PFSK-1 (cell line): ENCODE measurements around the gene RPH3AL.

Experiments
- FOXP2 ChIP-seq: optimal IDR thresholded peaks from 2 replicates; pipeline ENCODE3; 2011; ENCODE audit warnings: borderline replicate concordance, control low read depth, inconsistent platforms; ENCODE audit not compliant: insufficient read depth; ENCODE audit errors: extremely low read length, extremely low read depth
- POLR2AphosphoS5 ChIP-seq: IDR thresholded peaks from 2 replicates; pipeline ENCODE4 v1.6.1; 2012; ENCODE audit warnings: low read depth, mild to moderate bottlenecking, control low read depth, low read length, moderate library complexity
- SIN3A ChIP-seq: IDR thresholded peaks from 2 replicates; pipeline ENCODE4 v1.6.1; 2012; ENCODE audit warnings: mild to moderate bottlenecking, low read length, moderate library complexity, borderline replicate concordance; ENCODE audit not compliant: insufficient read depth
- TAF1 ChIP-seq: IDR thresholded peaks from 2 replicates; pipeline ENCODE4 v1.6.1; 2012; ENCODE audit warnings: low read length, control low read depth, borderline replicate concordance; ENCODE audit not compliant: insufficient read depth
- TF ChIP-seq, protein P1 (sequence below), 2 experiments: IDR thresholded peaks; 2 replicates each; pipeline versions ENCODE4 v1.6.1 to v1.8.0; 2011 to 2012; ENCODE audit warnings: low read depth in 2 of 2, low read length in 2 of 2, control low read depth in 1 of 2, inconsistent platforms in 1 of 2, mild to moderate bottlenecking in 1 of 2, moderate library complexity in 1 of 2; ENCODE audit not compliant: insufficient read depth in 1 of 2

RPH3AL gene

DNA sequence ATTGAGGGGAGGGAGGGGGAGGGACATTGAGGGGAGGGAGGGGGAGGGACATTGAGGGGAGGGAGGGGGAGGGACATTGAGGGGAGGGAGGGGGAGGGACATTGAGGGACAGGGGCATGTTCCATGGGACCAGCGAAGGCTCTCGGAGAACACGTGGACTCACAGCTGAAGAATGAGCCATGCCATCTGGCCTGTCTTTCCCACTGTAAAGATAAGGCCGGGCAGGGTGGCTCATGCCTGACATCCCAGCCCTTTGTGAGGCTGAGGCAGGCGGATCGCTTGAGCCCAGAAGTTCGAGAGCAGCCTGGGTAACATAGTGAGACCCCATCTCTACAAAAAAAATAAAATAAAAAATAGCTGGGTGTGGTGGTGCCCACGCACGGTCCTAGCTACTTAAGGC lies 32.5 kb downstream of the RPH3AL start:
- TF ChIP-seq, protein P1, sequence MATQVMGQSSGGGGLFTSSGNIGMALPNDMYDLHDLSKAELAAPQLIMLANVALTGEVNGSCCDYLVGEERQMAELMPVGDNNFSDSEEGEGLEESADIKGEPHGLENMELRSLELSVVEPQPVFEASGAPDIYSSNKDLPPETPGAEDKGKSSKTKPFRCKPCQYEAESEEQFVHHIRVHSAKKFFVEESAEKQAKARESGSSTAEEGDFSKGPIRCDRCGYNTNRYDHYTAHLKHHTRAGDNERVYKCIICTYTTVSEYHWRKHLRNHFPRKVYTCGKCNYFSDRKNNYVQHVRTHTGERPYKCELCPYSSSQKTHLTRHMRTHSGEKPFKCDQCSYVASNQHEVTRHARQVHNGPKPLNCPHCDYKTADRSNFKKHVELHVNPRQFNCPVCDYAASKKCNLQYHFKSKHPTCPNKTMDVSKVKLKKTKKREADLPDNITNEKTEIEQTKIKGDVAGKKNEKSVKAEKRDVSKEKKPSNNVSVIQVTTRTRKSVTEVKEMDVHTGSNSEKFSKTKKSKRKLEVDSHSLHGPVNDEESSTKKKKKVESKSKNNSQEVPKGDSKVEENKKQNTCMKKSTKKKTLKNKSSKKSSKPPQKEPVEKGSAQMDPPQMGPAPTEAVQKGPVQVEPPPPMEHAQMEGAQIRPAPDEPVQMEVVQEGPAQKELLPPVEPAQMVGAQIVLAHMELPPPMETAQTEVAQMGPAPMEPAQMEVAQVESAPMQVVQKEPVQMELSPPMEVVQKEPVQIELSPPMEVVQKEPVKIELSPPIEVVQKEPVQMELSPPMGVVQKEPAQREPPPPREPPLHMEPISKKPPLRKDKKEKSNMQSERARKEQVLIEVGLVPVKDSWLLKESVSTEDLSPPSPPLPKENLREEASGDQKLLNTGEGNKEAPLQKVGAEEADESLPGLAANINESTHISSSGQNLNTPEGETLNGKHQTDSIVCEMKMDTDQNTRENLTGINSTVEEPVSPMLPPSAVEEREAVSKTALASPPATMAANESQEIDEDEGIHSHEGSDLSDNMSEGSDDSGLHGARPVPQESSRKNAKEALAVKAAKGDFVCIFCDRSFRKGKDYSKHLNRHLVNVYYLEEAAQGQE (IDR thresholded peaks at IDR 0.05; ENCODE audit: insufficient read depth in 1 of 2, low read depth in 2 of 2, low read length in 2 of 2): no peak
- TF ChIP-seq SIN3A (no peak), TAF1 (no peak), FOXP2 (no peak), POLR2AphosphoS5 (no peak)

DNA sequence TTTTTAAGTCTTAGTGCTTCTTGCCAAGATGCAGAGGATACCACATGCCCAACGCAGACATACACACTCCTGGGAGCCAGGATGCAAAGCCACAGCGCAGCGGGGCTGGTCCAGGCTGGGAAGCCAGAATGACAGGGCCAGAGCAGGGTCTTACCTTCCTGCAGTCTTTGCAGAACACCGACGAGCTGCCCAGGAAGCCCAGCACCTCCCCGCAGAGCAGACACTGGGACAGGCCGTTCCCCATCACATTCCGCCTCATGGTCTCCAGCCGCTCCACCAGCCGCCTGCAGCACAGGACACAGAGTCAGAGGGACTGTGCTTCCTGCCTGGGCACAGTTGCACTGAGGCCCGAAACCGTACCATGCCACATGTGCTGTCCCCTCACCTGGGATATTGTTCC lies 33.3 kb downstream of the RPH3AL start:
- TF ChIP-seq SIN3A (no peak), FOXP2 (no peak), POLR2AphosphoS5 (no peak), TAF1 (no peak)
- TF ChIP-seq, protein P1 (IDR thresholded peaks at IDR 0.05; ENCODE audit: insufficient read depth in 1 of 2, low read depth in 2 of 2, low read length in 2 of 2): no peak

DNA sequence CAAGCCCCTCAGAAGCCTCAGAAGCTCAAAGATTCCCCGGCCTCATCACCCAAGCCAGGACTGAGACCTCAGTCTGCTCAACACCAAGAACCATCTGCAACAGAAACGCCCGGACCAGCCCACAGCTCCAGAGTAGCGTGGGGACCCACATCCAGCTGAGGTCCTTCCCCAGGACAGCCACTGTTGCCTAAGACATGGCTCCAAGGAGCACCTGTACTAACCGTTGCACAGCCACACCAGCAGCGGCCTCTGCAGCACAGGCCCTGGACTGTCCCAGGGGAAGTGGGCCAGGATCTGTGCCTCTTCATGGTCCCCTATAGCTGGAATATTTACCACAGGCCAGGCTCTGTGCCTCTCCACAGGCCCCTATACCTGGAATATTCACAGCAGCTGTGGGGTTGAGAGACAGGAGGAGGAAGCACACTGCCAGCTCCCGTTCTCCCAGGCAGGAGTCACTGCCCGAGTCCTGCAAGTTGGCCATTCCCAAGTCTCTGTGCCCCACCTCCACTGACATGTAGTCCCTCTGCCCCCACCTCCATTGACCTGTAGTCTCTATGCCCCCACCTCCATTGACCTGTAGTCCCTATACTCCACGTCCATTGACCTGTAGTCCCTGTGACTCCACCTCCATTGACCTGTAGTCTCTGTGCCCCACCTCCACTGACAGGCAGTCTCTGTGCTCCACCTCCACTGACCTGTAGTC lies 38.5 kb downstream of the RPH3AL start:
- TF ChIP-seq SIN3A (no peak), TAF1 (no peak), FOXP2 (no peak), POLR2AphosphoS5 (no peak)
- TF ChIP-seq, protein P1 (IDR thresholded peaks at IDR 0.05; ENCODE audit: insufficient read depth in 1 of 2, low read depth in 2 of 2, low read length in 2 of 2): no peak

DNA sequence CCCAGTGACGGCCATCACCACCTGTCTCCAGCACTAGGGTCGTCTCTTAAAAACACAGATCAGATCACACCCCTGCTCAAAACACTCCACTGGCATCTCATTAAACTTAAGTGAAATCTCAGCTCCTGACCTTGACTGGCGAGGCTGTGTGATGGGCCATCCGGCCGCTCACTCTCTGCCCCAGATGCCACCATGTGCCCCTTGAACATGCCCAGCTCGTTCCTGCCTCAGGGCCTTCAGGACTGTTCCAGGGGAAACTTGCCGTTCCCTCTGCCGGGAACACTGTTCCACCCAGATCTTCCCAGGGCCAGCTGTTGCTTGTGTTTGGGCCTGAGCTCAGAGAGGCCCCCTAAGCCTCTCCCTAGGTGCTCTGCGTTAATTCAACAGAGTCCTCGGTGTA lies 39.4 kb downstream of the RPH3AL start:
- TF ChIP-seq SIN3A (no peak), POLR2AphosphoS5 (no peak), TAF1 (no peak), FOXP2 (no peak)
- TF ChIP-seq, protein P1 (IDR thresholded peaks at IDR 0.05; ENCODE audit: insufficient read depth in 1 of 2, low read depth in 2 of 2, low read length in 2 of 2): no peak
